HG03378 (cell line): Measurements from ENCODE around the gene POLR2L.

Experiments used
- ATAC-seq: cut with Tn5 transposase; IDR thresholded peaks from one replicate; pipeline ENCODE4 v1.9.1; 2021; ENCODE audit warnings: mild to moderate bottlenecking, moderate library complexity; ENCODE audit not compliant: unreplicated experiment

Gene POLR2L

GRCh38 chr11:828506-829175 is 13.7 kb downstream of the POLR2L start:
- ATAC-seq = no peak

GRCh38 chr11:827897-828192 is 14.5 kb downstream of the POLR2L start, which contains the start of gene CRACR2B:
Gene CRACR2B, plus strand, starts transcription at chr11:827919. Its CDS starts 689 bp downstream, at chr11:828608.
- no peak for ATAC-seq

- no peak for ATAC-seq
These were observed 15.0 kb downstream of the POLR2L start for GRCh38 chr11:827146-827896.

- ATAC-seq = no peak
These were observed 15.5 kb downstream of the POLR2L start for GRCh38 chr11:826836-827145.

- ATAC-seq = no peak
These were observed 16.1 kb downstream of the POLR2L start for GRCh38 chr11:826227-826621.

GRCh38 chr11:825366-826226 is 16.7 kb downstream of the POLR2L start:
- no peak for ATAC-seq

GRCh38 chr11:824942-825341 is 17.4 kb downstream of the POLR2L start:
- ATAC-seq = no peak

GRCh38 chr11:824292-824880 is 17.9 kb downstream of the POLR2L start:
- no peak for ATAC-seq

GRCh38 chr11:823441-824291 is 18.7 kb downstream of the POLR2L start:
- no peak for ATAC-seq

- no peak for ATAC-seq
These were observed 20.6 kb downstream of the POLR2L start for GRCh38 chr11:821512-822371.

GRCh38 chr11:820655-821511 is 21.4 kb downstream of the POLR2L start:
- ATAC-seq = no peak

GRCh38 chr11:819943-820649 is 22.2 kb downstream of the POLR2L start:
- peak; percentile 54 for ATAC-seq

GRCh38 chr11:819129-819931 is 23.0 kb downstream of the POLR2L start:
- ATAC-seq = peak; percentile 28

GRCh38 chr11:818396-819128 is 23.8 kb downstream of the POLR2L start, which contains the start of gene PNPLA2:
Gene PNPLA2, plus strand, starts transcription at chr11:818914. Its CDS starts 805 bp downstream, at chr11:819719.
- no peak for ATAC-seq

- no peak for ATAC-seq
These were observed 25.9 kb downstream of the POLR2L start for GRCh38 chr11:816433-816779.

GRCh38 chr11:815675-816432 is 26.5 kb downstream of the POLR2L start:
- ATAC-seq = no peak
